Lower lobe of right lung (tissue), 2 donors: ENCODE measurements around the gene RCCD1. TPM values are rescaled to one million over a fixed set of nuclear protein-coding genes. Genes with fewer than 3 reads are reported as not detected.
"Not testable (repeated sequence)": the region's sequence is repeated elsewhere in the genome, so short reads cannot be mapped to it uniquely, and the experiment has no call there.

Experiments used
- ATAC-seq, 2 donors: fragments of 200-7000 bp; cut with Tn5 transposase; one replicate each; pipeline ENCODE4 v1.9.1; 2020 to 2022; ENCODE audit warnings: mild to moderate bottlenecking in 2 of 2, moderate library complexity in 2 of 2
- DNase-seq: peaks from one replicate; pipeline ENCODE4 v3.0.0-alpha.2; 2020
- H3K27ac ChIP-seq: fragments of 200-600 bp; one replicate; pipeline ENCODE4 v1.8.0; 2022
- H3K27me3 ChIP-seq: fragments of 200-600 bp; one replicate; pipeline ENCODE4 v1.8.0; 2022; ENCODE audit warnings: low read depth
- H3K36me3 ChIP-seq: fragments of 200-600 bp; one replicate; pipeline ENCODE4 v1.8.0; 2022; ENCODE audit warnings: mild to moderate bottlenecking
- H3K4me1 ChIP-seq: fragments of 200-600 bp; one replicate; pipeline ENCODE4 v1.8.0; 2022
- H3K4me3 ChIP-seq: fragments of 200-600 bp; one replicate; pipeline ENCODE4 v1.8.0; 2022; ENCODE audit warnings: mild to moderate bottlenecking
- H3K9me3 ChIP-seq: fragments of 200-600 bp; one replicate; pipeline ENCODE4 v1.8.0; 2022
- intact Hi-C: fragments of 100-400 bp; cut with DNase I; formaldehyde crosslinking; loops from one replicate; pipeline ENCODE4 v1.11.0; 2022
- total RNA-seq: library from RNA; stranded (reverse); fragmentation: NEBNext Ultra II Directional; extraction: Animal tissue kit (Norgen Biotek cat#: 25700); gene quantifications from one replicate; pipeline ENCODE4 v1.2.1, GENCODE V29; 2021
- TF ChIP-seq, protein P1 (sequence below): fragments of 200-600 bp; IDR thresholded peaks from one replicate; pipeline ENCODE4 v1.8.0; 2022; ENCODE audit warnings: antibody characterized with exemption, mild to moderate bottlenecking
- donor health status: DM: no; HTN: yes; CAD: no; lungs with severe emphysema.

Gene RCCD1
- total RNA-seq, 1 donor from 2014 or later: 10.3 TPM

- Histone ChIP-seq H3K4me3 (no peak overlapping the region), H3K27ac (no peak overlapping the region), H3K27me3 (no peaks in the 10 kb centered on the region), H3K4me1 (peaks cover 11% of the 10 kb centered on the region), H3K36me3 (peaks cover 83% of the 10 kb centered on the region), H3K9me3 (no peaks in the 10 kb centered on the region)
- TF ChIP-seq, protein P1, sequence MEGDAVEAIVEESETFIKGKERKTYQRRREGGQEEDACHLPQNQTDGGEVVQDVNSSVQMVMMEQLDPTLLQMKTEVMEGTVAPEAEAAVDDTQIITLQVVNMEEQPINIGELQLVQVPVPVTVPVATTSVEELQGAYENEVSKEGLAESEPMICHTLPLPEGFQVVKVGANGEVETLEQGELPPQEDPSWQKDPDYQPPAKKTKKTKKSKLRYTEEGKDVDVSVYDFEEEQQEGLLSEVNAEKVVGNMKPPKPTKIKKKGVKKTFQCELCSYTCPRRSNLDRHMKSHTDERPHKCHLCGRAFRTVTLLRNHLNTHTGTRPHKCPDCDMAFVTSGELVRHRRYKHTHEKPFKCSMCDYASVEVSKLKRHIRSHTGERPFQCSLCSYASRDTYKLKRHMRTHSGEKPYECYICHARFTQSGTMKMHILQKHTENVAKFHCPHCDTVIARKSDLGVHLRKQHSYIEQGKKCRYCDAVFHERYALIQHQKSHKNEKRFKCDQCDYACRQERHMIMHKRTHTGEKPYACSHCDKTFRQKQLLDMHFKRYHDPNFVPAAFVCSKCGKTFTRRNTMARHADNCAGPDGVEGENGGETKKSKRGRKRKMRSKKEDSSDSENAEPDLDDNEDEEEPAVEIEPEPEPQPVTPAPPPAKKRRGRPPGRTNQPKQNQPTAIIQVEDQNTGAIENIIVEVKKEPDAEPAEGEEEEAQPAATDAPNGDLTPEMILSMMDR: no peak
- ATAC-seq: no peak
- no peak for DNase-seq
- intact Hi-C loops: no loop called here
Observed at GRCh38 chr15:90907838-90908507, 46.7 kb upstream of the RCCD1 start.

DNA sequence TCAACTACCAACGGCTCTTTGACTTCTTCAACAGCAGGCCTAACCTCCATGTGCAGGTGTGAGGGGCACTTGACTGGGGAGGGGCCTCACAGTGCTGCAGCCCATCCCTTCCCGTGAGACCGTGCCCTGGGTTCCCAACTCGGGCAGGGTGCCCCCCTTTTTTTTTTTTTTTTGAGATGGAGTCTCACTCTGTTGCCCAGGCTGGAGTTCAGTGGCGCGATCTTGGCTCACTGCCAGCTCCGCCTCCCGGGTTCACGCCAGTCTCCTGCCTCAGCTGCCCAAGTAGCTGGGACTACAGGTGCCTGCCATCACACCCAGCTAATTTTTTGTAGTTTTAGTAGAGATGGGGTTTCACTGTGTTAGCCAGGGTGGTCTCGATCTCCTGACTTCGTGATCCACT is 45.2 kb upstream of the RCCD1 start:
- H3K4me1 ChIP-seq, intact Hi-C loops, ATAC-seq, H3K27me3 ChIP-seq, H3K27ac ChIP-seq, H3K4me3 ChIP-seq, H3K9me3 ChIP-seq: not testable (repeated sequence)
- peaks cover 97% of the 10 kb centered on the region for H3K36me3 ChIP-seq
- DNase-seq: peak; percentile 18

GRCh38 chr15:90909976-90910375 is 44.7 kb upstream of the RCCD1 start:
- Histone ChIP-seq H3K27me3 (no peaks in the 10 kb centered on the region), H3K36me3 (peaks cover 100% of the 10 kb centered on the region), H3K9me3 (no peaks in the 10 kb centered on the region), H3K4me3 (no peak overlapping the region), H3K4me1 (peaks cover 7% of the 10 kb centered on the region), H3K27ac (no peak overlapping the region)
- DNase-seq: no peak
- no peak for ATAC-seq
- intact Hi-C loops: no loop called here
- TF ChIP-seq, protein P1: no peak

GRCh38 chr15:90910441-90911301 is 44.0 kb upstream of the RCCD1 start:
- TF ChIP-seq, protein P1: no peak
- peaks cover 12% of the 10 kb centered on the region for H3K4me1 ChIP-seq
- DNase-seq (peak; percentile 33), ATAC-seq (no peak)
- no peak overlapping the region for H3K4me3 ChIP-seq
- H3K9me3 ChIP-seq: no peaks in the 10 kb centered on the region
- H3K27ac ChIP-seq: no peak overlapping the region
- no peaks in the 10 kb centered on the region for H3K27me3 ChIP-seq
- H3K36me3 ChIP-seq: peaks cover 100% of the 10 kb centered on the region
- intact Hi-C loops: no loop called here

DNA sequence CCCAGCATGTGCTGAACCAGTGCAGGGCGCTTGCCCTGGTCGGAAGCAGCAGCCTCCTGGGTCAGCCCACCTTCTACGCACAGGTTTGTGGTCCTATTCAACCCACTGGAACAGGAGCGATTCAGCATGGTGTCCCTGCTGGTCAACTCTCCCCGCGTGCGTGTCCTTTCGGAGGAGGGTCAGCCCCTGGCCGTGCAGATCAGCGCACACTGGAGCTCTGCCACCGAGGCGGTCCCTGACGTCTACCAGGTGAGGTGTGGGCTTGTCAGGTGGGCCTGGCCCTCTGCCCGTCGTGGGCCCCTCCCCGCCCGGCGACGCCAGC is 43.4 kb upstream of the RCCD1 start:
- intact Hi-C loops: no loop called here
- no peaks in the 10 kb centered on the region for H3K9me3 ChIP-seq
- H3K4me3 ChIP-seq: no peak overlapping the region
- TF ChIP-seq, protein P1: no peak
- H3K27ac ChIP-seq: no peak overlapping the region
- H3K4me1 ChIP-seq: peaks cover 12% of the 10 kb centered on the region
- H3K36me3 ChIP-seq: peaks cover 100% of the 10 kb centered on the region
- peak; percentile 34 for DNase-seq
- no peaks in the 10 kb centered on the region for H3K27me3 ChIP-seq
- no peak for ATAC-seq
